Measurements from ENCODE around the gene KRTAP16-1.

Gene KRTAP16-1

DNA sequence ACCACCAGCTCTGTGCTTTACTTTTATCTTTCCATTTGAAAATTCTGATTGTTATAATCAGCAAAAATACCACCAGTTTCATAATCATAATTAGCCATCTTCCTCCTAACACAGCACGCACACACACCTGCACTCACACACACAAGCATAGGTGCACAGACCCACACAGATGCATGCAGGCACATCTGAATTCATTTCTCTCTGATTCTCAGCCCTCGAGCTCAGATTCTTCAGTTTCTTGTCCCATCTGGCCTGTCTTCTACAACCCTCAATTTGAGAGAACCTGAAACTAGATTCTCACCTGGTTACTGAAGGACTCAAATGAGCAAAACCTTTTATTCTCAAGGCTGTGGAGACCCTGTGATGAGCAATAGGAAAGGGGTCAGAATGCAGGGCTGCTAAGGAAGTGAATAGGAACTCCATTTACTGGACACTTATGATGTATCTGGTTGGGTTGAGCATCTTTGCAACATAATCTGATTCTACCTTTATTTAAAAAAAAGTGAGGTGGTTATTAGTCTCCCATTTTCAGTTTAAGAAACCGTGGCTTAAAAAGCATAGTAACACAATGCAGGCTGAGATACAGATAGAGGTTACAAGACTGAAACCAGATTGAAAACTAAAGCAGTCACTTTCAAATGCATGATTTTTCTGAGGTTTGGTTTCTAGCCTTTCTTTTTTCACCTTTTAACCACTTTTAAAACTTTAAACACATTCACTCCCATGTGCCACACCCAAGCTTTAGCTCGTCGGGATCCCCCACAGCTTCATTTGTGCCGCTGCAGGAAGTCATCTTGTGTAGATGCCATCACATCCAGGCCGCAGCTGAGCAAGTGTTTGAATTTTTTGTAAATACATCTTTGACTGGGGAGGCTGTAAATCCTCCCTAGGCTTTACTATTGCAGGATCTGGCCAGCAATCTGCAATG is 32.1 kb upstream of the KRTAP16-1 start:
- Histone ChIP-seq H3K27ac (ENCODE audit: low read depth, low read length) (no peak overlapping the region), H3K27me3 (ENCODE audit: control insufficient read depth in 1 of 2, insufficient read depth in 2 of 2, low read length in 2 of 2) (peaks cover 0 to 4% of the 10 kb centered on the region in 2 donors)

DNA sequence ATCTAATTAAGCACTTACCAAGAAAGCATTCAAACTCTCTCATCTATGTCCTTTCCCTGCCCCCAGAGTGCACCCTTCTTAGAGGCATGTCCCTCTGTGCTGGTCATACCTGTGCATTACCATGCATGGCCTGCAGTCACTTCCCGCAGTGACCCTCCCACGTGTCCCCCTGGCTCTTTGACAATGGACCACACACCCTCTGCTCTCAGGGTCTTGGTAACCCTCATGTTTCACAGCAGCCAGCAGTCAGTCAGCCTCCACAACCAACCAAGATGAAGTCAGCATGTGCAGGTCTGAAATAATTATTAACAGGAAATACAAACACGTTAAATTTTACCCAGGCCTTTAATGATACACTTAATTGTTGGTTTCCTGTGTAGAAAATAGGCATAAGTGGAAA is 31.4 kb upstream of the KRTAP16-1 start:
- Histone ChIP-seq H3K4me3 (ENCODE audit: low read depth in 1 of 2, low read length in 2 of 2) (no peak overlapping the region), H3K4me1 (ENCODE audit: control insufficient read depth in 1 of 2, insufficient read depth in 2 of 2, low read length in 2 of 2) (peaks cover 7 to 14% of the 10 kb centered on the region in 2 donors), H3K9me3 (ENCODE audit: control insufficient read depth in 1 of 2, low read length in 2 of 2) (no peaks in the 10 kb centered on the region), H3K36me3 (ENCODE audit: control insufficient read depth in 1 of 2, insufficient read depth in 2 of 2, low read length in 2 of 2) (no peaks in the 10 kb centered on the region), H3K27me3 (ENCODE audit: control insufficient read depth in 1 of 2, insufficient read depth in 2 of 2, low read length in 2 of 2) (peaks cover 0 to 7% of the 10 kb centered on the region in 2 donors), H3K9ac (ENCODE audit: low read depth in 1 of 2, low read length in 2 of 2) (no peak overlapping the region), H3K27ac (ENCODE audit: low read depth, low read length) (no peak overlapping the region)

More for the DNA sequence above, 32.1 kb upstream of the KRTAP16-1 start:
- no peak overlapping the region for H3K4me3 ChIP-seq (ENCODE audit: low read depth in 1 of 2, low read length in 2 of 2)
- peaks cover 7 to 14% of the 10 kb centered on the region in 2 donors for H3K4me1 ChIP-seq (ENCODE audit: control insufficient read depth in 1 of 2, insufficient read depth in 2 of 2, low read length in 2 of 2)
- H3K36me3 ChIP-seq (ENCODE audit: control insufficient read depth in 1 of 2, insufficient read depth in 2 of 2, low read length in 2 of 2) = no peaks in the 10 kb centered on the region
- no peak overlapping the region for H3K9ac ChIP-seq (ENCODE audit: low read depth in 1 of 2, low read length in 2 of 2)
- H3K9me3 ChIP-seq (ENCODE audit: control insufficient read depth in 1 of 2, low read length in 2 of 2) = no peaks in the 10 kb centered on the region

DNA sequence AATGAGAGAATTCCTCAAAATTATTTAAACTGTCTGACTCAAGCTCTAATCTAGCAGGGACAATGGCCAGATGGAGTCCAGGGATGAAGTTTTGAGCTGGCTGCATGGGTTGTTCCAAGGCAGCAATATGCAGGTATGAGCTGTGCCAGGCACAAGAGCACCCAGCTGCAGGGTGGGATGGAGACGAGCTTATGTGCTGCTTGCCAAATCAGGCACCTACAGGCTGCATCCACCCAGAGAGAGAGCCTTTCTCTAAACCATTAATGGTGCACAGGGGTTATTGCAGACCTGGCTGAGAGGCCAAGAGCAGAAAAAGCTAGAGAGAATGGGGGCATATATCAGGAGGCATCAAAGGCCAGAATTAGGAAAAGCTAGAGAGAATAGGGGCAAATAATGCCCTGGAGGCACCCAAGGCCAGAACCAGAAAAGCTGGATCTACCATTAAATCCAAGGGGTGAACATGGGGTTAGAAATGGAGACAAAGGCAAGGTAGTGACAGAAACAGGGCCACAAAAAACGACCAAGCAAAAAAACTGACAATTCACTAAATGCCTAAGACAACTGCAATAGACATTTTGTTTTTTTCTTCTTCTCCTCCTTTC is 30.6 kb upstream of the KRTAP16-1 start:
- Histone ChIP-seq H3K27ac (ENCODE audit: low read depth, low read length) (no peak overlapping the region), H3K36me3 (ENCODE audit: control insufficient read depth in 1 of 2, insufficient read depth in 2 of 2, low read length in 2 of 2) (no peaks in the 10 kb centered on the region)

DNA sequence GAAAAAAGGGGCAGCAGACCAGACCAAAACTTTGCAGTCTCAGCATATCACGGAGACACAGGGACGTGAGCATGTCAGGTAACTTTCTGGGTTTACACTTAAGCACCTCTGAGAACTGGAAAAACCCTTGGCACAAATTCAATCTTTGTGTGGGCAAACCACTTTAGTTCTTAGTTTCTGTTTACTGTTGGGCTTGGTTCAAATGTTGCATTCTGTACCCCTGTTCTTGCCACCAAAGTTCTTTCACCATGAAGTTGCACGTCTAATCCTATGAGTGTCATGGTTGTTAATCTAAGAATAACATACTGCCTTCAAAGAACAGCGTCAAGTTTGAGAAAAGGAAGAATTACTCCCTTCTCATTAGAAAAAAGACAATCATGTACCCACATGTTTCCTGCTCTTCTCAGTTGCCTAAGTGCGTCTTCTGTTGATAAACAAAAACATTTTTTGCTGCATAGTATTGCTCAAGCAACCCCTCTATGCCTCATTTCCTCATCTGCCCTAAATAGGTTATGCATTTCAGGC is 29.9 kb upstream of the KRTAP16-1 start:
- no peak overlapping the region for H3K27ac ChIP-seq (ENCODE audit: low read depth, low read length)
- no peaks in the 10 kb centered on the region for H3K9me3 ChIP-seq (ENCODE audit: control insufficient read depth in 1 of 2, low read length in 2 of 2)
- H3K27me3 ChIP-seq (ENCODE audit: control insufficient read depth in 1 of 2, insufficient read depth in 2 of 2, low read length in 2 of 2) = peaks cover 0 to 7% of the 10 kb centered on the region in 2 donors
- no peak overlapping the region for H3K4me3 ChIP-seq (ENCODE audit: low read depth in 1 of 2, low read length in 2 of 2)
- no peaks in the 10 kb centered on the region for H3K36me3 ChIP-seq (ENCODE audit: control insufficient read depth in 1 of 2, insufficient read depth in 2 of 2, low read length in 2 of 2)
- H3K9ac ChIP-seq (ENCODE audit: low read depth in 1 of 2, low read length in 2 of 2) = no peak overlapping the region
- peaks cover 7 to 14% of the 10 kb centered on the region in 2 donors for H3K4me1 ChIP-seq (ENCODE audit: control insufficient read depth in 1 of 2, insufficient read depth in 2 of 2, low read length in 2 of 2)

More for the DNA sequence above, 30.6 kb upstream of the KRTAP16-1 start:
- Histone ChIP-seq H3K9me3 (ENCODE audit: control insufficient read depth in 1 of 2, low read length in 2 of 2) (no peaks in the 10 kb centered on the region), H3K9ac (ENCODE audit: low read depth in 1 of 2, low read length in 2 of 2) (no peak overlapping the region), H3K27me3 (ENCODE audit: control insufficient read depth in 1 of 2, insufficient read depth in 2 of 2, low read length in 2 of 2) (peaks cover 0 to 7% of the 10 kb centered on the region in 2 donors), H3K4me1 (ENCODE audit: control insufficient read depth in 1 of 2, insufficient read depth in 2 of 2, low read length in 2 of 2) (peaks cover 7 to 14% of the 10 kb centered on the region in 2 donors), H3K4me3 (ENCODE audit: low read depth in 1 of 2, low read length in 2 of 2) (no peak overlapping the region)

DNA sequence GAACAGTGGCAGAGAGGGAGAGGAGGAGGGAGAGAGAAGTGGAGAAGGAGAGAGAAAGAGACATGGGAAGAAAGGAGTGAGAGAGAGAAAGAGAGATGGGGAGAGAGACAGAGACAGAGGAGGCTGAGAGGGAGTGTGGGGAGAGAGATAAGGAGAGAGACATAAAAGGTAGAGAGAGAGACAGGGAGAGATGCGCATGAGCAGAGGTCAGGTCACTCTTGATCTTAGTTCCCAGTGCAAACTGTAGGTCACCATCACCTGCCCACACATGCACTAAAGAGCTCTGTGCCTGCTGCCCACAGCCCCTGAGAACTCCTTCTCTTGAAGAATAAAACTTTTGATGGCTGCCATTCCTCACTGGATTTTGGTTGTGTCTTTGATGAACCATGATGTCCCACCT is 26.6 kb upstream of the KRTAP16-1 start:
- Histone ChIP-seq H3K9ac (ENCODE audit: low read depth in 1 of 2, low read length in 2 of 2) (no peak overlapping the region), H3K36me3 (ENCODE audit: control insufficient read depth in 1 of 2, insufficient read depth in 2 of 2, low read length in 2 of 2) (no peaks in the 10 kb centered on the region), H3K27ac (ENCODE audit: low read depth, low read length) (no peak overlapping the region), H3K9me3 (ENCODE audit: control insufficient read depth in 1 of 2, low read length in 2 of 2) (no peaks in the 10 kb centered on the region), H3K4me1 (ENCODE audit: control insufficient read depth in 1 of 2, insufficient read depth in 2 of 2, low read length in 2 of 2) (peaks cover 7 to 14% of the 10 kb centered on the region in 2 donors), H3K4me3 (ENCODE audit: low read depth in 1 of 2, low read length in 2 of 2) (no peak overlapping the region), H3K27me3 (ENCODE audit: control insufficient read depth in 1 of 2, insufficient read depth in 2 of 2, low read length in 2 of 2) (peaks cover 0 to 12% of the 10 kb centered on the region in 2 donors)

DNA sequence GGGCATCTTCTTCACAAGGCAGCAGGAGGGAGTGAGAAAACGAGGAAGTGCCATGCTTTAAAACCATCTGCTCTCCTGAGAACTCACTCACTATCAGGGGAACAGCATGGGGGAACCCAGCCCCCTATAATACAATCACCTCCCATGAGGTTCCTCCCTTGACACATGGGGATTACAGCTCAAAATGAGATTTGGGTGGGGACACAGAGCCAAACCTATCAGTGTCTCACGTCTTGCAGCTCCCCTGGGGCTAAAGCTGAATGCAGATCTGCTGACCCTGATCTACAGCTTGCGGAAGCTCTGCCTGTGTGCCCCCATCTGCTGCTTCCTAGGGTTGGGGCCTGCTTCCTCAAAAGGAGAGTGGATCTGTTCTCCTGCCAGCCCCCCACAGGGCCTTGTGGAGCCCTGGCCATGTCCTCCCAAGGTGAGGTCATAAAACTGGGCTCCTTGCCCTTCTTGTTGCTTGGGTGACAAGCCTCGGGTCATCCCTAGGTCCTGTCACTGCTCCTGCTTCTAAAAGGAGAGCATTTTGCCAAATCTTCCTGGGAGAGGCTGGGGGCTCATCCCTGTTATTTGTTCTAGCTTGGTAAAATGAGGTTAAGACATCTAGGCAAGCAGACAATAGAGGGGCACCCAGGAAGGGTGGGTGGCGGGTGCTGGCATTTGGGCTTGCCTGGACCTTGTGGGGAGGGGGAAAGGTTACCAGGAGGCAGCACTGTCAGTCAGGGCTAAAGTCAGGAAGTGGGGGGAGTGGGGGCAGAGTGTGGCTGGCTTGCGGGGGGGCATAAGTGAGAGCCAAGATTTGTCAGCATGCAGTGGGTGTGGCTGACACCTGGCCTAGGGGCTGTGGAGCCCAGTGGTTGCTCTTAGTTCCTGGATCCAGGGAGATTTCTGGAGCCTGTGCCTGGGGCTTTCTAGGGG is 25.5 kb upstream of the KRTAP16-1 start:
- no peak overlapping the region for H3K27ac ChIP-seq (ENCODE audit: low read depth, low read length)
- no peaks in the 10 kb centered on the region for H3K36me3 ChIP-seq (ENCODE audit: control insufficient read depth in 1 of 2, insufficient read depth in 2 of 2, low read length in 2 of 2)
- H3K9ac ChIP-seq (ENCODE audit: low read depth in 1 of 2, low read length in 2 of 2) = no peak overlapping the region

DNA sequence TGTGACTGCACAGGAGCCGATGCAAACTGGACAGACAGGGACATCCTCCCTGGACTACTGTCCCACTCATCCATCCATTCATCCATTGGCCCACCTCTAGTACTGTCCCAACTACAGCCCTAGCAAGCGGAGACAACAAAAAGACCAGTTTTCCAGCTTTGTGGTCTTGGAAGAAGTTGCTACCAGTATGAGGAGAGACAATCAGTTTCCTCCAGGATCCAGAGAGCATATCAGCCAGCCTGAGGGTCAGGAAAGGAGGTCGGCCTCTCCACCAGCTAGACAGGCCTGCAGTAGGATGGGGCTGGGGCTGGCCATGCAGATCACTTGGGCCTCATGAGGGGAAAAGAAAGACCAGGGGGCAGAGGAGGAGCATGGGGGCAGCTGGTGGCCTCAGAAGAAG is 24.7 kb upstream of the KRTAP16-1 start:
- Histone ChIP-seq H3K27ac (ENCODE audit: low read depth, low read length) (no peak overlapping the region), H3K36me3 (ENCODE audit: control insufficient read depth in 1 of 2, insufficient read depth in 2 of 2, low read length in 2 of 2) (no peaks in the 10 kb centered on the region), H3K9ac (ENCODE audit: low read depth in 1 of 2, low read length in 2 of 2) (no peak overlapping the region), H3K4me3 (ENCODE audit: low read depth in 1 of 2, low read length in 2 of 2) (no peak overlapping the region), H3K9me3 (ENCODE audit: control insufficient read depth in 1 of 2, low read length in 2 of 2) (no peaks in the 10 kb centered on the region), H3K27me3 (ENCODE audit: control insufficient read depth in 1 of 2, insufficient read depth in 2 of 2, low read length in 2 of 2) (peaks cover 0 to 12% of the 10 kb centered on the region in 2 donors), H3K4me1 (ENCODE audit: control insufficient read depth in 1 of 2, insufficient read depth in 2 of 2, low read length in 2 of 2) (peaks cover 0 to 4% of the 10 kb centered on the region in 2 donors)

More for the DNA sequence above, 25.5 kb upstream of the KRTAP16-1 start:
- Histone ChIP-seq H3K9me3 (ENCODE audit: control insufficient read depth in 1 of 2, low read length in 2 of 2) (no peaks in the 10 kb centered on the region), H3K4me3 (ENCODE audit: low read depth in 1 of 2, low read length in 2 of 2) (no peak overlapping the region), H3K27me3 (ENCODE audit: control insufficient read depth in 1 of 2, insufficient read depth in 2 of 2, low read length in 2 of 2) (peaks cover 0 to 12% of the 10 kb centered on the region in 2 donors), H3K4me1 (ENCODE audit: control insufficient read depth in 1 of 2, insufficient read depth in 2 of 2, low read length in 2 of 2) (peaks cover 1 to 12% of the 10 kb centered on the region in 2 donors)

DNA sequence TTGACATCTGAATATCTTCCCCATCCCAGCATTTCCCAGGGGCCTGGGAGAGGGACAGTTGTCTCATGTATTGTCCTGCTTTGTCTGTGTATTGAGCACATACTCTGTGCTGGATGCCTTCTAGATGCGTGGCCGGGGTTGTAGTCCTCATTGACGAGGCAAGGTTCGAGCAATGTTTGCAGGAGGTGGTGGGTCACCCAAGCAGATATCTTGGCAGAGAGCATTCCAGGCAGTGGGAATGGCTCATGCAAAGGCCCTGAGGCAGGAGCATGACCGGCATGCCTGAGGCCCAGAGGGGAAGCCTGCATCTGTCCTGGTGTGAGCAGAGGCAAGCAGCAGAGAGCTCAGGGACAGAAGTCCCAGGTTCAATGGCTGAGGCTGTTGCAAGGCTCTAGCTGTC is 24.0 kb upstream of the KRTAP16-1 start:
- Histone ChIP-seq H3K4me3 (ENCODE audit: low read depth in 1 of 2, low read length in 2 of 2) (no peak overlapping the region), H3K9me3 (ENCODE audit: control insufficient read depth in 1 of 2, low read length in 2 of 2) (no peaks in the 10 kb centered on the region), H3K4me1 (ENCODE audit: control insufficient read depth in 1 of 2, insufficient read depth in 2 of 2, low read length in 2 of 2) (no peaks in the 10 kb centered on the region), H3K9ac (ENCODE audit: low read depth in 1 of 2, low read length in 2 of 2) (no peak overlapping the region), H3K36me3 (ENCODE audit: control insufficient read depth in 1 of 2, insufficient read depth in 2 of 2, low read length in 2 of 2) (no peaks in the 10 kb centered on the region), H3K27ac (ENCODE audit: low read depth, low read length) (no peak overlapping the region), H3K27me3 (ENCODE audit: control insufficient read depth in 1 of 2, insufficient read depth in 2 of 2, low read length in 2 of 2) (peaks cover 0 to 12% of the 10 kb centered on the region in 2 donors)

DNA sequence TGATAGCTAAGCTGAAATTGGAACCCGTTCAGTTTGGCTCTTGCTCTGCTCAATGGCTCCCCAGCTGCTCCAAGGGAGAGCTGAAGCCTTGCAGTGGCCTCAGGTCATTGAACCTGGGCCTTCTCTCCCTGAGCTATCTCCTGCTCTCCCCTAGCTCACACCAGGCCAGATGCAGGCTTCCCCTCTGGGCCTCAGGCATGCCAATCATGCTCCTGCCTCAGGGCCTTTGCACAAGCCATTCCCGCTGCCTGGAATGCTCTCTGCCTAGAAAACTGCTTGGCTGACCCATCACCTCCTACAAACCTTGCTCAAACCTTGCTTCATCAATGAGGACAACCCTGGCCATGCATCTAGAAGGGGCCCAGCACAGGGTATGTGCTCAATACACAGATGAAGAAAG is 23.1 kb upstream of the KRTAP16-1 start:
- Histone ChIP-seq H3K4me3 (ENCODE audit: low read depth in 1 of 2, low read length in 2 of 2) (no peak overlapping the region), H3K27ac (ENCODE audit: low read depth, low read length) (no peak overlapping the region), H3K36me3 (ENCODE audit: control insufficient read depth in 1 of 2, insufficient read depth in 2 of 2, low read length in 2 of 2) (no peaks in the 10 kb centered on the region), H3K9me3 (ENCODE audit: control insufficient read depth in 1 of 2, low read length in 2 of 2) (no peaks in the 10 kb centered on the region), H3K9ac (ENCODE audit: low read depth in 1 of 2, low read length in 2 of 2) (no peak overlapping the region), H3K4me1 (ENCODE audit: control insufficient read depth in 1 of 2, insufficient read depth in 2 of 2, low read length in 2 of 2) (no peaks in the 10 kb centered on the region), H3K27me3 (ENCODE audit: control insufficient read depth in 1 of 2, insufficient read depth in 2 of 2, low read length in 2 of 2) (peaks cover 0 to 11% of the 10 kb centered on the region in 2 donors)

All from duodenal mucosa (tissue), 2 donors.